HL-60 (cell line): ENCODE measurements around the gene ARFGEF3.

ENCODE experiments used
- DNase-seq, 2 experiments: peaks; one replicate each; pipeline ENCODE4 v3.0.0-alpha.2; 2010 to 2020; ENCODE audit warnings: low read depth in 1 of 2, low spot score in 1 of 2
- H3K27ac ChIP-seq: fragments of 250-450 bp; sonication (Bioruptor Pico); replicated peaks from 2 replicates; pipeline ENCODE4 v1.5.1; 2020; ENCODE audit warnings: mild to moderate bottlenecking, moderate library complexity
- H3K27me3 ChIP-seq: fragments of 250-450 bp; sonication (Bioruptor Pico); 2 replicates; pipeline ENCODE4 v1.5.1; 2021; ENCODE audit warnings: mild to moderate bottlenecking, moderate library complexity; ENCODE audit not compliant: insufficient read depth, poor library complexity, severe bottlenecking
- H3K4me3 ChIP-seq: replicated peaks from 2 replicates; pipeline ENCODE4 v1.5.1; 2011; ENCODE audit warnings: mild to moderate bottlenecking, control low read depth, low read length; ENCODE audit not compliant: insufficient read depth
- GABPA ChIP-seq: IDR thresholded peaks from 2 replicates; pipeline ENCODE4 v1.6.1; 2012; ENCODE audit warnings: low read depth
- POLR2AphosphoS5 ChIP-seq: IDR thresholded peaks from 2 replicates; pipeline ENCODE4 v1.6.1; 2012; ENCODE audit warnings: low read depth
- SPI1 ChIP-seq: IDR thresholded peaks from 2 replicates; pipeline ENCODE4 v1.6.1; 2012; ENCODE audit warnings: low read depth, mild to moderate bottlenecking, borderline replicate concordance
- TF ChIP-seq, protein P1 (sequence below): IDR thresholded peaks from 2 replicates; pipeline ENCODE4 v1.6.1; 2012; ENCODE audit warnings: low read depth; ENCODE audit not compliant: insufficient replicate concordance
- TF ChIP-seq, protein P2 (sequence below): IDR thresholded peaks from one replicate; pipeline ENCODE4 v1.5.1; 2011; ENCODE audit warnings: low read length, control low read depth, inconsistent platforms; ENCODE audit not compliant: insufficient read depth

Gene ARFGEF3

DNA sequence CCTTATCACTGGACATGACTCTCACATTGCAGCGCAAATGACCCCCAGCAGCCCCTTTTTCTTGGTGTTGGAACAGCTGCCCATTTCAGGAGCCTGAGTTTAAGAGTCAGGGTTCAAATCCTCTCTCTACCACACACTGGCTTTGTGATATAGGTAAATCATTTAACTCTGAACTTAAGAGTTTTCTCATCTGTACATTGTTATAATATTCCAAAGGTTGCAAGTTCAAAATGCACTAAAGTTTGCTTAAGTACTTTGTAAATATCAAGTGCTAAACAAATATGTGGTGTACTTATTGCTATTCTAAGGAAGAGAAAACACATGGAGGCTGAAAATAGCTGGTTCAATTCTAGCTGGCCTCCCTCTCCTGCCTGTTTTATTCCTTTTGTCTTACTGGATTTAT, 95.9 kb downstream of the ARFGEF3 start:
- H3K27ac ChIP-seq, result no peak overlapping the region
- TF ChIP-seq, protein P1, sequence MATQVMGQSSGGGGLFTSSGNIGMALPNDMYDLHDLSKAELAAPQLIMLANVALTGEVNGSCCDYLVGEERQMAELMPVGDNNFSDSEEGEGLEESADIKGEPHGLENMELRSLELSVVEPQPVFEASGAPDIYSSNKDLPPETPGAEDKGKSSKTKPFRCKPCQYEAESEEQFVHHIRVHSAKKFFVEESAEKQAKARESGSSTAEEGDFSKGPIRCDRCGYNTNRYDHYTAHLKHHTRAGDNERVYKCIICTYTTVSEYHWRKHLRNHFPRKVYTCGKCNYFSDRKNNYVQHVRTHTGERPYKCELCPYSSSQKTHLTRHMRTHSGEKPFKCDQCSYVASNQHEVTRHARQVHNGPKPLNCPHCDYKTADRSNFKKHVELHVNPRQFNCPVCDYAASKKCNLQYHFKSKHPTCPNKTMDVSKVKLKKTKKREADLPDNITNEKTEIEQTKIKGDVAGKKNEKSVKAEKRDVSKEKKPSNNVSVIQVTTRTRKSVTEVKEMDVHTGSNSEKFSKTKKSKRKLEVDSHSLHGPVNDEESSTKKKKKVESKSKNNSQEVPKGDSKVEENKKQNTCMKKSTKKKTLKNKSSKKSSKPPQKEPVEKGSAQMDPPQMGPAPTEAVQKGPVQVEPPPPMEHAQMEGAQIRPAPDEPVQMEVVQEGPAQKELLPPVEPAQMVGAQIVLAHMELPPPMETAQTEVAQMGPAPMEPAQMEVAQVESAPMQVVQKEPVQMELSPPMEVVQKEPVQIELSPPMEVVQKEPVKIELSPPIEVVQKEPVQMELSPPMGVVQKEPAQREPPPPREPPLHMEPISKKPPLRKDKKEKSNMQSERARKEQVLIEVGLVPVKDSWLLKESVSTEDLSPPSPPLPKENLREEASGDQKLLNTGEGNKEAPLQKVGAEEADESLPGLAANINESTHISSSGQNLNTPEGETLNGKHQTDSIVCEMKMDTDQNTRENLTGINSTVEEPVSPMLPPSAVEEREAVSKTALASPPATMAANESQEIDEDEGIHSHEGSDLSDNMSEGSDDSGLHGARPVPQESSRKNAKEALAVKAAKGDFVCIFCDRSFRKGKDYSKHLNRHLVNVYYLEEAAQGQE, result no peak
- TF ChIP-seq POLR2AphosphoS5 (no peak), SPI1 (no peak), GABPA (no peak)
- TF ChIP-seq, protein P2, sequence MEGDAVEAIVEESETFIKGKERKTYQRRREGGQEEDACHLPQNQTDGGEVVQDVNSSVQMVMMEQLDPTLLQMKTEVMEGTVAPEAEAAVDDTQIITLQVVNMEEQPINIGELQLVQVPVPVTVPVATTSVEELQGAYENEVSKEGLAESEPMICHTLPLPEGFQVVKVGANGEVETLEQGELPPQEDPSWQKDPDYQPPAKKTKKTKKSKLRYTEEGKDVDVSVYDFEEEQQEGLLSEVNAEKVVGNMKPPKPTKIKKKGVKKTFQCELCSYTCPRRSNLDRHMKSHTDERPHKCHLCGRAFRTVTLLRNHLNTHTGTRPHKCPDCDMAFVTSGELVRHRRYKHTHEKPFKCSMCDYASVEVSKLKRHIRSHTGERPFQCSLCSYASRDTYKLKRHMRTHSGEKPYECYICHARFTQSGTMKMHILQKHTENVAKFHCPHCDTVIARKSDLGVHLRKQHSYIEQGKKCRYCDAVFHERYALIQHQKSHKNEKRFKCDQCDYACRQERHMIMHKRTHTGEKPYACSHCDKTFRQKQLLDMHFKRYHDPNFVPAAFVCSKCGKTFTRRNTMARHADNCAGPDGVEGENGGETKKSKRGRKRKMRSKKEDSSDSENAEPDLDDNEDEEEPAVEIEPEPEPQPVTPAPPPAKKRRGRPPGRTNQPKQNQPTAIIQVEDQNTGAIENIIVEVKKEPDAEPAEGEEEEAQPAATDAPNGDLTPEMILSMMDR, result no peak
- no peak for DNase-seq
- no peak overlapping the region for H3K4me3 ChIP-seq
- H3K27me3 ChIP-seq, result peaks cover 11% of the 10 kb centered on the region

DNA sequence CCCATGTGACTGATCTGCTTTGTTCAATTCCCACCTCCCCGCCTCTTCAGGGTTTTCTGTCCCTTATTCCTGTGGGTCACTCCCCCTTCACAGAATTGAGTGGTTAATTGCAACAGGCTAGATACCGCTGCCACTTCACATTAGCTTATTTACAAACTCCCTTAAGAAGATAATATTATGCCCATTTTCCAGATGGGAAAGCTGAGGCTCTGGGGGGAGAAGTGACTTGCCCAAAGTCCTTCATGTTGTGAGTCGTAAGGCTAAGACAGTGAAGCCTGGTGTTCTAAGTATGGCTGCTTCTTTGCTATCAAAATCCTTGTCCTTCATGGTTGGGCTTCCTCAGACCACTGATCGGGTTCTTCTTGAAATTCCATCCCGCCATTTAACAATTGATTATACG, 96.5 kb downstream of the ARFGEF3 start:
- no peak for DNase-seq
- no peak overlapping the region for H3K4me3 ChIP-seq
- peaks cover 11% of the 10 kb centered on the region for H3K27me3 ChIP-seq
- TF ChIP-seq, protein P2, result no peak
- no peak for TF ChIP-seq SPI1
- no peak for TF ChIP-seq GABPA
- TF ChIP-seq POLR2AphosphoS5, result no peak
- TF ChIP-seq, protein P1, result no peak
- no peak overlapping the region for H3K27ac ChIP-seq

DNA sequence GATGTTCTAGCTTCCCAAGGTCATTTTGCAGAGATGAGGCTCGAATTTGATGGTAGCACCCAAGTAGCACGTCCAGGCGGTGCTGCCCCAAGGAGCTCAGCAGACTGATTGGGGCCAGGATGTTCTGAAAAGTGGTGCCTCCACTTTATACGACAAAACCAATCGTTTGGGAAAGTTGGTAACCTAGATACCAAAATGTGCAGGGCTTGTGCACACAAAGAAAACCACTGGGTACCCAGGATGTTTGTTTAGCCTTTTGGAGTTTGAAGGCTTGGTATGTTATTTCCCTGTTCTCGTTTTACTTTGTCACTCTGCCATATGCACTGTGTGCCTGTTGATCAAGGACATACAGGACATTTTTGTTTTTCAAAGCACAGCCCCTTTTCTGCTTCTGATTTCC, 97.3 kb downstream of the ARFGEF3 start:
- Histone ChIP-seq H3K4me3 (no peak overlapping the region), H3K27me3 (peaks cover 11% of the 10 kb centered on the region), H3K27ac (no peak overlapping the region)
- TF ChIP-seq GABPA (no peak), POLR2AphosphoS5 (no peak), SPI1 (no peak)
- TF ChIP-seq, protein P1, result no peak
- TF ChIP-seq, protein P2, result no peak
- no peak for DNase-seq
